Ramos (cell line): ENCODE measurements around the gene REG3G.
"Not testable (repeated sequence)": the region's sequence is repeated elsewhere in the genome, so short reads cannot be mapped to it uniquely, and the experiment has no call there.

ENCODE experiments used
- in situ Hi-C: fragments of 300-500 bp; cut with MboI; formaldehyde crosslinking; loops from one replicate; pipeline ENCODE4 v1.14.3; 2022; ENCODE audit warnings: low sequenced_read_pairs; ENCODE audit not compliant: unreplicated experiment

The REG3G gene

DNA sequence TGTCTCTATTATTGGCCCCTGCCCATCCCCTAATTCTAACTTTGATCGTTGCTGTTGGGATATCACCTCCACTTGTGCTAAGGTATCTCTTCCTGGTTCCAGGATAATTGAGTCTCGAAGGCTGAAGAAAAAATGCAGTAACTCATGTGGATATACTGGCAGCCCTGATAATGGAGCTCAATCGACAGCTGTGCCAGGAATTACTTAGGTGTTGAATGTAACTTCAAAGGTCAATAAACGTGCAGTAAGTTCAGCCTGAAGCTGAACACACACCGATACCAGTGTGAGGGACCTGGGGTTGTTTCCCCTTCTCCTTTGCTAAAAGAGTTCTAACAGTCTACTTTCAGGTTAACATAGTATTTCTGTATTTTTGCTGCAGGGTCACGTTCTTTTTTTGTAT lies 11.9 kb upstream of the REG3G start:
- in situ Hi-C loops = no loop called here

DNA sequence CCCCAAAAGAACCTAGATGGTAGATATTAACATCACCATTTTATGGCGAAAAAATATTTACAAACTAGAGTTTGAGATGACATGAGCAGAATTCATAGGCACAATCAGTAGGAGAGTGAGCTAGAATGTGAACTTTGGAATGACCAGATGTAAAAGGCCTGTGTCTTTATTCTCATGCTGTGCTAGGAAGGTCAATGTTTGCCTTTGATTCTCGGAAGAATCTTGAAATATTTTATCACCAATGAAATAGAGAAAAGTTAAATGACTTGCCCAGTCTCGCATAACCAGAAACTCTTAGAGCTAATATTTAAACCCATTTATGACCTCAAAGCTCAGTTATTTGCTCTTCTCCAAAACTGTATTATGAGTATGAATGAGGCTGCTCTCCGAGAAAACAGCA lies 9.2 kb upstream of the REG3G start:
- in situ Hi-C loops = no loop called here

DNA sequence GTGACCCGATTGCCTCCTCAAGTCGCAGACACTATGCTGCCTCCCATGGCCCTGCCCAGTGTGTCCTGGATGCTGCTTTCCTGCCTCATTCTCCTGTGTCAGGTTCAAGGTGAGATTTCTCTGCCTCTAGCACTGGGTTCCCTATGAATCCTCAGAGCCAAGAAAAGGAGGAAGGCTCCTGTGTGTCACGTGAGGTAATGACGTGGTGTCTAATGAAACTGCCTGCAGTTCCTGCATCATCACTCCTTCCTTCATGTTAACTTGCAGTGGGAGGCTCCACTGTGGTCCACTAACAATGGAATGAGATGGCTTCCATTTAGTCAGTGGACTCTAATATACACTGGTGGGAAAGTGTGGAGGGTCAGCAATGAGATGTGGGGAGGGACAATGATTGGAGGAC lies 559 bp downstream of the REG3G start:
- in situ Hi-C loops = no loop called here

DNA sequence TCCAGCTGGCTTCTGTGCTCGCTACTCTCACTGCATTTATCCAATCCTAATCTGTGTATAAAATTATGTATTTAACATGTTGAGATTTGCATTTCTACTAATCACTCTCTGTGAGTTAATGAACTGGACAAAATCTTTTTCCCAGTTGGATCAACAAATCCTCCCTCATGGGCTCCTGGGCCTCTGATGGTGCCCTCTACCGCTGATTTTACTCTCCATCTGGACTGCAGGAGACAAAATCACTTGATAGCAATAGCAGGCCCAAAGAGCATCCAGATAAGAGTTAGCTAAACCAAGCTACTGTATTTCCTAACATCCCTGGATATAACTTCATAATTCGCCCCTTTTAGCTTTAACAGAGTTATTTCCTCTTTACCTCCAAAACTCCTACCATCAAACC lies 14.4 kb downstream of the REG3G start:
- in situ Hi-C loops = no loop called here

DNA sequence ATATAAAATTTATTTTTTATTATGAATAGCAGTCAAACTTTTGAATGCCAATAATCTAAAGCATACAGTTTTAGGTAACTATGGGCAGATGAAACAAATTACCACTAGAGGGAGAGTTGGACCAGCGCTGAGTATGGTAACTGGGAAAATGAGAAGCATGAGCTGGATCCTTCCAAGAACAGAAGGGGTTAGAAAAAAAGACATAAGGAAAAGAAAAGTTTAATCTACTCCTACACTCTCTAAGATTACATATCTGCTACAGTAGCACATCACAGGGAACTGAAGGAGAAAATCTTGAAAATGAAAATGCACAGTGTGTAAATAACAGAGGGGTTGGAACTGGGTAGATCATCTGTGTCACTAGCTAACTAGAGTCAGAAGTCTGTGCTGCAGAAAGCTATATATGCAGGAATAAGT lies 15.5 kb downstream of the REG3G start:
- in situ Hi-C loops = no loop called here

DNA sequence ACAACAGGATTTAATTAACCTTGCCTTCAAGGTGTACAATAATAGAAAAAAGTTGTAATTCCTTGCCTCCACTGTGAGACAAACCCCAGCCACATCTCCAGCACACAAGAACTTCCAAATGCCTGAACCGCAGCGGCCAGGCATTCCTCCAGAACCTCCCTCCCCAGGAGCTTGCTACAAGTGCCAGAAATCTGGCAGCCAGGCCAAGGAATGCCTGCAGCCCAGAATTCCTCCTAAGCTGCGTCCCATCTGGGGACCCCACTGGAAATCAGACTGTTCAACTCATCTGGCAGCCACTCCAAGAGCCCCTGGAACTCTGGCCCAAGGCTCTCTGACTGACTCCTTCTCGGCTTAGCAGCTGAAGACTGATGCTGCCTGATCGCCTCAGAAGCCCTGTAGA lies 28.0 kb downstream of the REG3G start:
- in situ Hi-C loops = not testable (repeated sequence)

DNA sequence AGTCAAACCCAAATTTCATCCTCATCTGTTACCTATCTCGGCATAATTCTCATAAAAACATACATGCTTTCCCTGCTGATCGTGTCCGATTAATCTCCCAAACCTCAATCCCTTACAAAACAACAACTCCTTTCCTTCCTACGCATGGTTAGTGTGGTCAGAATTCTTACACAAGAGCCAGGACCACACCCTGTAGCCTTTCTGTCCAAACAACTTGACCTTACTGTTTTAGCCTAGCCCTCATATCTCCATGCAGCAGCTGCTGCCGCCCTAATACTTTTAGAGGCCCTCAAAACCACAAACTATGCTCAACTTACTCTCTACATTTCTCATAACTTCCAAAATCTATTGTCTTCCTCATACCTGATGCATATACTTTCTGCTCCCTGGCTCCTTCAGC lies 29.3 kb downstream of the REG3G start:
- in situ Hi-C loops = not testable (repeated sequence)

GRCh38 chr2:79065201-79065600 lies 39.7 kb downstream of the REG3G start:
- in situ Hi-C loops = no loop called here

- in situ Hi-C loops = no loop called here
Observed at GRCh38 chr2:79071078-79071477, 45.6 kb downstream of the REG3G start.
